Fibroblast of pulmonary artery (primary cell): ENCODE data around the gene GLCE.

ENCODE experiments used
- DNase-seq: peaks from one replicate; pipeline ENCODE4 v3.0.0-alpha.2; 2010; ENCODE audit warnings: low read depth
- H3K4me3 ChIP-seq: replicated peaks from 2 replicates; pipeline ENCODE4 v1.5.1; 2011; ENCODE audit warnings: low read depth, mild to moderate bottlenecking, control low read depth, low read length, moderate library complexity
- TF ChIP-seq, protein P1 (sequence below): IDR thresholded peaks from 2 replicates; pipeline ENCODE4 v1.5.1; 2011; ENCODE audit warnings: mild to moderate bottlenecking, control low read depth, low read length, inconsistent platforms; ENCODE audit errors: missing control alignments

The GLCE gene

GRCh38 chr15:69223083-69223813 lies 62.8 kb downstream of the GLCE start:
- TF ChIP-seq, protein P1, sequence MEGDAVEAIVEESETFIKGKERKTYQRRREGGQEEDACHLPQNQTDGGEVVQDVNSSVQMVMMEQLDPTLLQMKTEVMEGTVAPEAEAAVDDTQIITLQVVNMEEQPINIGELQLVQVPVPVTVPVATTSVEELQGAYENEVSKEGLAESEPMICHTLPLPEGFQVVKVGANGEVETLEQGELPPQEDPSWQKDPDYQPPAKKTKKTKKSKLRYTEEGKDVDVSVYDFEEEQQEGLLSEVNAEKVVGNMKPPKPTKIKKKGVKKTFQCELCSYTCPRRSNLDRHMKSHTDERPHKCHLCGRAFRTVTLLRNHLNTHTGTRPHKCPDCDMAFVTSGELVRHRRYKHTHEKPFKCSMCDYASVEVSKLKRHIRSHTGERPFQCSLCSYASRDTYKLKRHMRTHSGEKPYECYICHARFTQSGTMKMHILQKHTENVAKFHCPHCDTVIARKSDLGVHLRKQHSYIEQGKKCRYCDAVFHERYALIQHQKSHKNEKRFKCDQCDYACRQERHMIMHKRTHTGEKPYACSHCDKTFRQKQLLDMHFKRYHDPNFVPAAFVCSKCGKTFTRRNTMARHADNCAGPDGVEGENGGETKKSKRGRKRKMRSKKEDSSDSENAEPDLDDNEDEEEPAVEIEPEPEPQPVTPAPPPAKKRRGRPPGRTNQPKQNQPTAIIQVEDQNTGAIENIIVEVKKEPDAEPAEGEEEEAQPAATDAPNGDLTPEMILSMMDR, result no peak
- DNase-seq, result no peak

GRCh38 chr15:69224383-69224782 lies 63.9 kb downstream of the GLCE start:
- no peak overlapping the region for H3K4me3 ChIP-seq
- TF ChIP-seq, protein P1, result no peak
- DNase-seq, result peak; percentile 29

More at GRCh38 chr15:69223083-69223813, 62.8 kb downstream of the GLCE start:
- H3K4me3 ChIP-seq, result no peak overlapping the region

DNA sequence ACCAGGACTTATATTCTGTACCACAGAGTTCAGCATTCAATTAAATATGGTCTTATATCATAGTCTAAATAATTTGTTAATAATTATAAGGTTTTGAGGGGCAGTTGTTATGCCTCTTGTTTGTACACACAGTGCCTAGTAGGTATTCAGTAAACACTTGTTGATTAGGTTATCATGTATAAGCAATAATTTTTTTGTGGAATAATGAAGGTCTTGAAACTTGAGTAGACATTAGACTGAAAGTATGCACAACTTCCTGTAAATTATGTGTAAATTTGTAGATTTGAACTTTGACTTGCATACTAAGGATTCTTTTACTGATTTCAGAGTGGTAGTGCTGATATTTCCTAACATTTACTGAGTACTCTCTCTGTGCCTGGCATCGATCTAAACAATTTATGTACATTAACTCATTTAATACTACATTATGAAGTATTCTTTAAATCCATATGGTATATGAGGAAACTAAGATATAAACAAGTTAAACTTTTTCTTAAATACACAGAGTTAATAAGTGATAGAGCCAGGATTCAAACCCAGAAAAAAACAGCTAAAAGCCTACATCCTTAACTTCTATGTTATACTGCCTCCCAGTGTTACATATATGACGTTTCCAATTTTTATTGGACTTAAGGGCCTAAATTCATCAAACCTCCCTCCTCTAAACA lies 65.1 kb downstream of the GLCE start:
- DNase-seq, result peak; percentile 72
- no peak overlapping the region for H3K4me3 ChIP-seq
- TF ChIP-seq, protein P1, result peak; percentile 43

- TF ChIP-seq, protein P1, result no peak
- no peak for DNase-seq
Observed at GRCh38 chr15:69226023-69226355, 65.6 kb downstream of the GLCE start.

GRCh38 chr15:69232144-69232543 lies 71.7 kb downstream of the GLCE start:
- DNase-seq, result peak; percentile 41
- TF ChIP-seq, protein P1, result no peak

More at GRCh38 chr15:69226023-69226355, 65.6 kb downstream of the GLCE start:
- H3K4me3 ChIP-seq, result no peak overlapping the region

DNA sequence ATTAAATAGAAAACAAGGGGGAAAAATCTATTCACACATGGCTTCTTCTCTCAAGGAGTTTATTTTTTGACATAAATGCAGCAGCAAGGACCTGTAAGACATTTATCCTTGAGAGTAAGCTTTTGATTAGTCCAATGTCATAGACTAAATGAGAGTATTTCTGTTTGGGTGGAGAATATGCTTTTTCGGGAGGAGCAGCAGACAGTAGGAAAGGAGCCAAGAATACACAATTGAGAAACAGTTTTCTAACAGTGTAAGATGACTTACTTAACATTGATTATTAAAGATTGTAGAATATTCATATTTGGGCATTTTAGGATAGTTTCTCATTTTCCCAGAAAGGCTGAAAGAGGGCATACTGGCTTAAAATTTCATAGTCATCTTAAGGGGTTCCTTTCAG lies 72.3 kb downstream of the GLCE start:
- TF ChIP-seq, protein P1, result no peak
- DNase-seq, result peak; percentile 6
- H3K4me3 ChIP-seq, result no peak overlapping the region

More at GRCh38 chr15:69232144-69232543, 71.7 kb downstream of the GLCE start:
- no peak overlapping the region for H3K4me3 ChIP-seq
